HepG2 (cell line): ENCODE data around the gene LPCAT4. TPM values are rescaled to one million over a fixed set of nuclear protein-coding genes. Genes with fewer than 3 reads are reported as not detected.
A peak's percentile ranks its signal among the peaks of the same experiment; 100 is the strongest.

ENCODE experiments used
- ARHGAP35 ChIP-seq: sonication (generic); formaldehyde crosslinking; IDR thresholded peaks from 2 replicates; pipeline ENCODE4 v1.9.0; 2022; ENCODE audit warnings: mild to moderate bottlenecking, inconsistent platforms, moderate library complexity, missing genetic modification reagents, borderline replicate concordance
- BCL3 ChIP-seq: sonication (generic); formaldehyde crosslinking; IDR thresholded peaks from 2 replicates; pipeline ENCODE4 v1.5.1; 2020; ENCODE audit warnings: mild to moderate bottlenecking, missing genetic modification reagents, moderate library complexity
- CBX1 ChIP-seq: IDR thresholded peaks from one replicate; pipeline ENCODE4 v1.6.1; 2016; ENCODE audit warnings: antibody characterized with exemption, low read depth
- HOMEZ ChIP-seq: IDR thresholded peaks from 2 replicates; pipeline ENCODE4 v1.6.1; 2016; ENCODE audit warnings: low read depth
- HOXA5 ChIP-seq: sonication (generic); formaldehyde crosslinking; IDR thresholded peaks from 2 replicates; pipeline ENCODE4 v1.4.0; 2020; ENCODE audit warnings: missing genetic modification reagents
- PHF8 ChIP-seq: sonication (generic); formaldehyde crosslinking; IDR thresholded peaks from 2 replicates; pipeline ENCODE4 v1.5.0; 2020; ENCODE audit warnings: missing genetic modification reagents
- POLR2AphosphoS2 ChIP-seq: IDR thresholded peaks from 2 replicates; pipeline ENCODE4 v1.6.1; 2011; ENCODE audit warnings: low read depth, low read length, improper control_type of control experiment
- RAD51 ChIP-seq: fragments of 450-650 bp; IDR thresholded peaks from 2 replicates; pipeline ENCODE4 v1.6.1; 2016; ENCODE audit warnings: borderline replicate concordance
- RARA ChIP-seq: IDR thresholded peaks from 2 replicates; pipeline ENCODE4 v1.6.1; 2016; ENCODE audit warnings: missing genetic modification reagents, missing compliant biosample characterization
- RNF219 ChIP-seq: sonication (generic); formaldehyde crosslinking; IDR thresholded peaks from 2 replicates; pipeline ENCODE4 v1.5.0; 2020; ENCODE audit warnings: mild to moderate bottlenecking, missing genetic modification reagents
- RXRA ChIP-seq: sonication (generic); formaldehyde crosslinking; IDR thresholded peaks from 2 replicates; pipeline ENCODE4 v1.5.1; 2020; ENCODE audit warnings: missing genetic modification reagents
- ZBTB21 ChIP-seq: sonication (generic); formaldehyde crosslinking; IDR thresholded peaks from 2 replicates; pipeline ENCODE4 v1.4.0; 2020; ENCODE audit warnings: missing genetic modification reagents
- ZFP36 ChIP-seq: fragments of 150-350 bp; IDR thresholded peaks from 2 replicates; pipeline ENCODE4 v1.6.1; 2018; ENCODE audit warnings: borderline replicate concordance, low read length, low read depth; ENCODE audit not compliant: partially characterized antibody
- ZNF142 ChIP-seq: sonication (generic); formaldehyde crosslinking; IDR thresholded peaks from 2 replicates; pipeline ENCODE4 v1.4.0; 2020; ENCODE audit warnings: missing genetic modification reagents
- ZNF335 ChIP-seq: sonication (generic); formaldehyde crosslinking; IDR thresholded peaks from 2 replicates; pipeline ENCODE4 v1.4.0; 2020; ENCODE audit warnings: missing genetic modification reagents
- ZNF33A ChIP-seq: sonication (generic); formaldehyde crosslinking; IDR thresholded peaks from 2 replicates; pipeline ENCODE4 v1.5.1; 2020; ENCODE audit warnings: missing genetic modification reagents, mild to moderate bottlenecking, moderate library complexity, borderline replicate concordance
- ZNF556 ChIP-seq: sonication (generic); formaldehyde crosslinking; IDR thresholded peaks from 2 replicates; pipeline ENCODE4 v1.4.0; 2020; ENCODE audit warnings: mild to moderate bottlenecking, missing genetic modification reagents, borderline replicate concordance
- ZNF777 ChIP-seq: sonication (generic); formaldehyde crosslinking; IDR thresholded peaks from 2 replicates; pipeline ENCODE4 v1.4.0; 2020; ENCODE audit warnings: missing genetic modification reagents
- polyA plus RNA-seq, 8 experiments: library from polyadenylated mRNA; depleted of rRNA in 3 of 8; stranded (reverse) in 7 of 8; unstranded in 1 of 8; fragments of >200 nt; fragmentation: Illumina TruSeq in 4 of 8; extraction: Trizol in 4 of 8; gene quantifications; 2 replicates each; pipeline versions ENCODE4 v1.2.1 to v1.2.3, GENCODE V29; 2011 to 2016; ENCODE audit warnings: low read depth in 4 of 8, missing spikeins in 1 of 8, mixed read lengths in 1 of 8; ENCODE audit not compliant: insufficient read depth in 1 of 8
- total RNA-seq, 5 experiments: library from RNA; depleted of rRNA; stranded (reverse); fragments of >200 nt; fragmentation: Illumina TruSeq; extraction: Trizol; gene quantifications; 2 replicates each; pipeline ENCODE4 v1.2.3, GENCODE V29; 2016; ENCODE audit warnings: low read depth in 1 of 5

The LPCAT4 gene
- total and polyA plus RNA-seq, 2 of the 13 experiments (the other 11 are each of a cell fraction or from before 2014, with no cell fraction given), result 8.1 to 57.1 TPM

- TF ChIP-seq RNF219 (CRISPR knock-in tag), result no peak
- TF ChIP-seq PHF8 (CRISPR knock-in tag), result peak; percentile 86
- no peak for TF ChIP-seq ZFP36
- peak; percentile 50; the same call in 1 of the 2 replicates for TF ChIP-seq HOMEZ
- no peak for TF ChIP-seq BCL3 (CRISPR knock-in tag)
- TF ChIP-seq ARHGAP35, result no peak
- TF ChIP-seq CBX1, result peak; percentile 79
- TF ChIP-seq POLR2AphosphoS2, result 0 out of 2 replicates have a peak, but pooled peaks have one; percentile 57
- TF ChIP-seq ZNF33A, result 0 out of 2 replicates have a peak, but pooled peaks have one; percentile 55
- TF ChIP-seq ZNF556 (CRISPR knock-in tag), result 0 out of 2 replicates have a peak, but pooled peaks have one; percentile 83
- peak; percentile 85 for TF ChIP-seq ZBTB21 (CRISPR knock-in tag)
- 0 out of 2 replicates have a peak, but pooled peaks have one; percentile 50 for TF ChIP-seq ZNF777 (CRISPR knock-in tag)
- peak; percentile 82 for TF ChIP-seq RAD51
- 0 out of 2 replicates have a peak, but pooled peaks have one; percentile 71 for TF ChIP-seq HOXA5 (CRISPR knock-in tag)
- TF ChIP-seq RXRA (CRISPR knock-in tag), result no peak
- TF ChIP-seq ZNF142 (CRISPR knock-in tag), result peak; percentile 100
- TF ChIP-seq ZNF335, result 0 out of 2 replicates have a peak, but pooled peaks have one; percentile 48
- TF ChIP-seq RARA (CRISPR knock-in tag), result no peak
Measured at GRCh38 chr15:34342737-34343575, 24.0 kb downstream of the LPCAT4 start, which contains the start of the genes NOP10 and NUTM1 (continued).
